Lower leg skin (tissue), 4 donors: ENCODE data around the gene SNRPD2. TPM values are rescaled to one million over a fixed set of nuclear protein-coding genes. Genes with fewer than 3 reads are reported as not detected.

ENCODE experiments used
- DNase-seq, 2 donors: peaks; one replicate each; pipeline ENCODE4 v3.0.0-alpha.2; 2019; ENCODE audit warnings: low spot score in 2 of 2
- H3K4me3 ChIP-seq: fragments of 200-600 bp; sonication (generic); 2 replicates; pipeline ENCODE4 v1.5.1; 2017; ENCODE audit warnings: mild to moderate bottlenecking, low read depth; ENCODE audit not compliant: poor library complexity, severe bottlenecking
- CTCF ChIP-seq, 3 donors: fragments of 450-650 bp; IDR thresholded peaks; one replicate each; pipeline ENCODE4 v1.5.1; 2016; ENCODE audit warnings: antibody characterized with exemption in 3 of 3, mild to moderate bottlenecking in 3 of 3, moderate library complexity in 2 of 3
- POLR2A ChIP-seq, 2 donors: fragments of 450-650 bp; IDR thresholded peaks; one replicate each; pipeline ENCODE4 v1.6.1; 2016 to 2017; ENCODE audit warnings: antibody characterized with exemption in 2 of 2, mild to moderate bottlenecking in 1 of 2, moderate library complexity in 1 of 2
- WGBS, 2 donors: methylation state at CpG; one replicate each; pipeline ENCODE4 v1.1.5; 2018; 5-methylcytosine and 5-hydroxymethylcytosine counted together
- intact Hi-C: fragments of 100-400 bp; cut with DNase I; formaldehyde crosslinking; loops from one replicate; pipeline ENCODE4 v1.15.0; 2023; ENCODE audit warnings: low total_unique reads
- total RNA-seq, 4 donors: library from RNA; depleted of rRNA; stranded (reverse); fragments of >200 nt; gene quantifications; one replicate each; pipeline ENCODE4 v1.1.0, GENCODE V29; 2016

The SNRPD2 gene
- total RNA-seq, 4 donors from 2014 or later, result 144 to 223 (median 161) TPM

- 57 to 64% methylated on average over 7 of the region's 7 CpGs for WGBS, 2 donors
- DNase-seq, result no peak
- H3K4me3 ChIP-seq, result no peak overlapping the region
- intact Hi-C loops, result no loop called here
- TF ChIP-seq CTCF (IDR thresholded peaks at IDR 0.05) (no peak), POLR2A (IDR thresholded peaks at IDR 0.05) (no peak)
Observed at GRCh38 chr19:45664575-45664974, 27.2 kb downstream of the SNRPD2 start.

GRCh38 chr19:45663800-45664199, 28.0 kb downstream of the SNRPD2 start:
- no peak for DNase-seq
- WGBS, 2 donors, result 78 to 91% methylated on average over 1 of the region's 1 CpG
- H3K4me3 ChIP-seq, result no peak overlapping the region
- intact Hi-C loops, result no loop called here
- no peak for TF ChIP-seq POLR2A (IDR thresholded peaks at IDR 0.05)

GRCh38 chr19:45660636-45661035, 31.1 kb downstream of the SNRPD2 start:
- TF ChIP-seq POLR2A (IDR thresholded peaks at IDR 0.05) (no peak), CTCF (IDR thresholded peaks at IDR 0.05) (no peak)
- intact Hi-C loops, result no loop called here
- H3K4me3 ChIP-seq, result no peak overlapping the region
- 13 to 27% methylated on average over 6 to 8 of the region's 8 CpGs for WGBS, 2 donors
- no peak for DNase-seq

GRCh38 chr19:45659096-45659729, 32.5 kb downstream of the SNRPD2 start:
- intact Hi-C loops, result no loop called here
- WGBS, 2 donors, result 72 to 76% methylated on average over 6 of the region's 6 CpGs
- H3K4me3 ChIP-seq, result no peak overlapping the region
- TF ChIP-seq CTCF (IDR thresholded peaks at IDR 0.05) (no peak), POLR2A (IDR thresholded peaks at IDR 0.05) (no peak)
- no peak for DNase-seq

GRCh38 chr19:45657520-45658167, 34.1 kb downstream of the SNRPD2 start:
- 47 to 58% methylated on average over 14 of the region's 14 CpGs for WGBS, 2 donors
- intact Hi-C loops, result no loop called here
- no peak for TF ChIP-seq POLR2A (IDR thresholded peaks at IDR 0.05)
- TF ChIP-seq CTCF (IDR thresholded peaks at IDR 0.05), result no peak
- DNase-seq, result no peak
- H3K4me3 ChIP-seq, result no peak overlapping the region

GRCh38 chr19:45655073-45655472, 36.7 kb downstream of the SNRPD2 start:
- intact Hi-C loops, result no loop called here
- no peak overlapping the region for H3K4me3 ChIP-seq
- WGBS, 2 donors, result 57 to 78% methylated on average over 3 of the region's 3 CpGs
- TF ChIP-seq POLR2A (IDR thresholded peaks at IDR 0.05), result no peak
- TF ChIP-seq CTCF (IDR thresholded peaks at IDR 0.05), result no peak
- no peak for DNase-seq
